DOHH2 (cell line): ENCODE measurements around the gene CEP85.

Source experiments
- H3F3A ChIP-seq: fragments of 200-600 bp; sonication (generic), shearing (Covaris generic); 2 replicates; pipeline ENCODE4 v1.6.0; 2016; ENCODE audit warnings: antibody characterized with exemption, mild to moderate bottlenecking; ENCODE audit not compliant: control insufficient read depth, insufficient read depth
- H3K27ac ChIP-seq: fragments of 200-600 bp; sonication (generic); 2 replicates; pipeline ENCODE4 v1.5.1; 2014; ENCODE audit warnings: low read depth, mild to moderate bottlenecking, low read length, moderate library complexity
- H3K27me3 ChIP-seq: fragments of 200-600 bp; sonication (generic); 2 replicates; pipeline ENCODE4 v1.6.1; 2014; ENCODE audit warnings: mild to moderate bottlenecking, low read length, mixed read lengths; ENCODE audit not compliant: control insufficient read depth
- H3K36me3 ChIP-seq: fragments of 200-600 bp; sonication (generic); 2 replicates; pipeline ENCODE4 v1.6.1; 2014; ENCODE audit warnings: mild to moderate bottlenecking, low read length, moderate library complexity, mixed read lengths; ENCODE audit not compliant: control insufficient read depth
- H3K4me1 ChIP-seq: fragments of 200-600 bp; sonication (generic); 2 replicates; pipeline ENCODE4 v1.6.1; 2014; ENCODE audit warnings: mild to moderate bottlenecking, low read length, mixed read lengths; ENCODE audit not compliant: control insufficient read depth
- H3K4me2 ChIP-seq: fragments of 200-600 bp; sonication (generic); 2 replicates; pipeline ENCODE4 v1.6.0; 2014; ENCODE audit warnings: mild to moderate bottlenecking, low read length, moderate library complexity
- H3K4me3 ChIP-seq: fragments of 200-600 bp; sonication (generic); 2 replicates; pipeline ENCODE4 v1.5.1; 2014; ENCODE audit warnings: mild to moderate bottlenecking, low read length, mixed read lengths
- H3K79me2 ChIP-seq: fragments of 200-600 bp; sonication (generic); 2 replicates; pipeline ENCODE4 v1.6.1; 2014; ENCODE audit warnings: mild to moderate bottlenecking, low read length, mixed read lengths; ENCODE audit not compliant: control insufficient read depth
- H3K9me2 ChIP-seq: fragments of 200-600 bp; sonication (generic); replicated peaks from 2 replicates; pipeline ENCODE4 v1.6.1; 2014; ENCODE audit warnings: mild to moderate bottlenecking, low read length, mixed read lengths; ENCODE audit not compliant: control insufficient read depth
- H3K9me3 ChIP-seq: fragments of 200-600 bp; sonication (generic); 2 replicates; pipeline ENCODE4 v1.6.1; 2014; ENCODE audit warnings: antibody characterized with exemption, low read length, mixed read lengths; ENCODE audit not compliant: control insufficient read depth, insufficient read depth
- H4K20me1 ChIP-seq: fragments of 200-600 bp; sonication (generic); 2 replicates; pipeline ENCODE4 v1.6.0; 2014; ENCODE audit warnings: low read depth, mild to moderate bottlenecking, antibody characterized with exemption, low read length, moderate library complexity; ENCODE audit not compliant: control insufficient read depth, insufficient read depth
- EZH2phosphoT487 ChIP-seq: fragments of 200-600 bp; sonication (generic); IDR thresholded peaks from 2 replicates; pipeline ENCODE4 v1.6.1; 2017; ENCODE audit warnings: borderline replicate concordance, mild to moderate bottlenecking, antibody characterized with exemption, low read length, moderate library complexity, mixed read lengths
- TF ChIP-seq, protein P1 (sequence below): fragments of 200-600 bp; sonication (generic); IDR thresholded peaks from one replicate; pipeline ENCODE4 v1.5.1; 2014; ENCODE audit warnings: antibody characterized with exemption, mild to moderate bottlenecking, low read depth, low read length; ENCODE audit not compliant: poor library complexity, severe bottlenecking

Gene CEP85

DNA sequence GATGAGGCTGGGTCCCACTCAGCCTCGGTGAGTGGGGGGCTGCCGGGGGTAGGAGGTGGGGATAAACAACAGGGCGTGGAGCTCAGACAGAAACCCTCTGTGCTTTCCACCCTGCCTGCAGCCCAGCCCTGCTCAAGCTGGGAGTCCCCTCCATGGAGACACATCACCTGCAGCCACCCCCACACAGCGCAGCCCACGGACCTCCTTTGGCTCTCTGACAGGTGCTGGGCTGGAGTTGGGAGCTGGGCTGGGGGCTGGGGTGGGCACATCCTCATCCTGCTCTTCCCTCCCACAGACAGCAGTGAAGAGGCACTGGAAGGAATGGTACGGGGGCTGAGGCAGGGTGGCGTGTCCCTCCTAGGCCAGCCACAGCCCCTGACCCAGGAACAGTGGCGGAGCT is 45.5 kb upstream of the CEP85 start:
- Histone ChIP-seq H3K4me3 (no peak overlapping the region), H3K27ac (no peak overlapping the region), H3K36me3 (no peaks in the 10 kb centered on the region), H3K9me2 (no peaks in the 10 kb centered on the region), H4K20me1 (no peaks in the 10 kb centered on the region), H3K27me3 (0 out of 2 replicates have a peak, but pooled peaks cover under 1% of the 10 kb centered on the region), H3K4me2 (no peak overlapping the region), H3K4me1 (no peaks in the 10 kb centered on the region), H3K79me2 (no peaks in the 10 kb centered on the region), H3K9me3 (no peaks in the 10 kb centered on the region), H3F3A (no peaks in the 10 kb centered on the region)
- TF ChIP-seq, protein P1, sequence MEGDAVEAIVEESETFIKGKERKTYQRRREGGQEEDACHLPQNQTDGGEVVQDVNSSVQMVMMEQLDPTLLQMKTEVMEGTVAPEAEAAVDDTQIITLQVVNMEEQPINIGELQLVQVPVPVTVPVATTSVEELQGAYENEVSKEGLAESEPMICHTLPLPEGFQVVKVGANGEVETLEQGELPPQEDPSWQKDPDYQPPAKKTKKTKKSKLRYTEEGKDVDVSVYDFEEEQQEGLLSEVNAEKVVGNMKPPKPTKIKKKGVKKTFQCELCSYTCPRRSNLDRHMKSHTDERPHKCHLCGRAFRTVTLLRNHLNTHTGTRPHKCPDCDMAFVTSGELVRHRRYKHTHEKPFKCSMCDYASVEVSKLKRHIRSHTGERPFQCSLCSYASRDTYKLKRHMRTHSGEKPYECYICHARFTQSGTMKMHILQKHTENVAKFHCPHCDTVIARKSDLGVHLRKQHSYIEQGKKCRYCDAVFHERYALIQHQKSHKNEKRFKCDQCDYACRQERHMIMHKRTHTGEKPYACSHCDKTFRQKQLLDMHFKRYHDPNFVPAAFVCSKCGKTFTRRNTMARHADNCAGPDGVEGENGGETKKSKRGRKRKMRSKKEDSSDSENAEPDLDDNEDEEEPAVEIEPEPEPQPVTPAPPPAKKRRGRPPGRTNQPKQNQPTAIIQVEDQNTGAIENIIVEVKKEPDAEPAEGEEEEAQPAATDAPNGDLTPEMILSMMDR: no peak
- no peak for TF ChIP-seq EZH2phosphoT487

- no peak overlapping the region for H3K4me3 ChIP-seq
- no peaks in the 10 kb centered on the region for H3F3A ChIP-seq
- no peaks in the 10 kb centered on the region for H3K79me2 ChIP-seq
- H3K4me2 ChIP-seq: no peak overlapping the region
- H3K9me3 ChIP-seq: no peaks in the 10 kb centered on the region
- peaks cover 6% of the 10 kb centered on the region; the same call in 1 of the 2 replicates for H3K27me3 ChIP-seq
- no peaks in the 10 kb centered on the region for H3K4me1 ChIP-seq
- TF ChIP-seq, protein P1: no peak
- TF ChIP-seq EZH2phosphoT487: no peak
- H3K27ac ChIP-seq: no peak overlapping the region
- H4K20me1 ChIP-seq: no peaks in the 10 kb centered on the region
- H3K9me2 ChIP-seq: no peaks in the 10 kb centered on the region
- H3K36me3 ChIP-seq: no peaks in the 10 kb centered on the region
Measured at GRCh38 chr1:26189331-26189730, 44.7 kb upstream of the CEP85 start.

- Histone ChIP-seq H3K36me3 (no peaks in the 10 kb centered on the region), H3K4me2 (no peak overlapping the region), H4K20me1 (no peaks in the 10 kb centered on the region), H3K27ac (no peak overlapping the region), H3K79me2 (no peaks in the 10 kb centered on the region), H3K4me1 (no peaks in the 10 kb centered on the region), H3K4me3 (no peak overlapping the region), H3K9me3 (no peaks in the 10 kb centered on the region), H3F3A (no peaks in the 10 kb centered on the region), H3K9me2 (no peaks in the 10 kb centered on the region), H3K27me3 (peaks cover 6% of the 10 kb centered on the region; the same call in 1 of the 2 replicates)
- TF ChIP-seq, protein P1: peak; percentile 34
- TF ChIP-seq EZH2phosphoT487: no peak
Measured at GRCh38 chr1:26189751-26190275, 44.2 kb upstream of the CEP85 start.
